Epithelial cell of prostate (primary cell): Measurements from ENCODE around the gene ZCCHC14.
"Not testable (repeated sequence)": the region's sequence is repeated elsewhere in the genome, so short reads cannot be mapped to it uniquely, and the experiment has no call there.

Source experiments
- DNase-seq: peaks from one replicate; pipeline ENCODE4 v3.0.0-alpha.2; 2011; ENCODE audit warnings: low read depth, low spot score
- H3K27ac ChIP-seq: fragments of 450-650 bp; 2 replicates; pipeline ENCODE4 v1.5.1; 2017; ENCODE audit warnings: mild to moderate bottlenecking

Gene ZCCHC14

GRCh38 chr16:87484487-87485331, 8.1 kb downstream of the ZCCHC14 start:
- H3K27ac ChIP-seq = no peak overlapping the region
- DNase-seq = no peak

- no peak for DNase-seq
- no peak overlapping the region for H3K27ac ChIP-seq
Observed at GRCh38 chr16:87483481-87483880, 9.3 kb downstream of the ZCCHC14 start.

- H3K27ac ChIP-seq, DNase-seq: not testable (repeated sequence)
Observed at GRCh38 chr16:87482670-87483069, 10.2 kb downstream of the ZCCHC14 start.

- DNase-seq = no peak
- H3K27ac ChIP-seq = no peak overlapping the region
Observed at GRCh38 chr16:87482266-87482665, 10.6 kb downstream of the ZCCHC14 start.

DNA sequence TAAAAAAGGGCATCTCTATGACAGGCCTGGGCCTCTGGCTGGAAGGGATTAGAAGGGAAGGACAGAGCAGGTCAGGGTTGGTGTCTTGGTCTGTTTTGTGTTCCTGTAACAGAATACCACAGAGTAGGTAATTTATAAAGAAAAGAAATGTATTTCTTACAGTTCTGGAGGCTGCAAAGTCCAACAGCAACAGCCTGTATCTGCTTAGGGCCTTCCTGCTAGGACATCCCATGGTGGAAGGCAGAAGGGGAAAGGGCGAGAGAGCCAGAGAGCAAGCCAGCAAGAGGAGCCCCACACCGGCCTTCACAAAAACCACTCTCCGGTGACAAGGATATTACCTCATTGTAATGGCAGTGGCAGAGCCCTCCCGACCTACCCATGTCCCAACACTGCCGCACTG, 11.1 kb downstream of the ZCCHC14 start:
- DNase-seq, H3K27ac ChIP-seq: not testable (repeated sequence)

- DNase-seq, H3K27ac ChIP-seq: not testable (repeated sequence)
Observed at GRCh38 chr16:87477209-87477981, 15.4 kb downstream of the ZCCHC14 start.

DNA sequence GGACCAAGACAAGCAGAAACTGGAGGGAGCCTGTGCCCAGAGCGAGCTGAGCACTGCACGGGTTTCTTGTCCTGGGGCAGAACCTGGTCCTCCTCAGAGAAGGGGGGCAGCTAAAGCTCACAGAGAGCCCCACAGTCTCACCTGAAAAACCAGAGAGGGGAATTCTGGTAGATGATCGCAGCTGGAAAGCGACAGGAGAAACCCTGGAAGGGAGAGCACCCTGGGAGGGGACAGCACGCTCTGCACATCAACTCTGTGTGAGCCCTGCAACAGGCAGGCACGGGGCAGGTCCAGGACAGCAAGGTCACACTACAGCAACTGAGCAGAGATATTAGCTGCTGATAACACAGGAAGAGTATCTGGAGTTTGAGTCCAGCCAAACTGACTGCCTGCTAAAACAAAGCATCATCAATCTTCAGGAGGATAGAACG, 18.2 kb downstream of the ZCCHC14 start:
- H3K27ac ChIP-seq = no peak overlapping the region
- DNase-seq = no peak

GRCh38 chr16:87474017-87474416, 18.8 kb downstream of the ZCCHC14 start:
- no peak overlapping the region for H3K27ac ChIP-seq
- DNase-seq = no peak

GRCh38 chr16:87472935-87473334, 19.9 kb downstream of the ZCCHC14 start:
- H3K27ac ChIP-seq = no peak overlapping the region
- no peak for DNase-seq

GRCh38 chr16:87472142-87472778, 20.6 kb downstream of the ZCCHC14 start:
- H3K27ac ChIP-seq = no peak overlapping the region
- no peak for DNase-seq

GRCh38 chr16:87471278-87472141, 21.3 kb downstream of the ZCCHC14 start:
- H3K27ac ChIP-seq = no peak overlapping the region

DNA sequence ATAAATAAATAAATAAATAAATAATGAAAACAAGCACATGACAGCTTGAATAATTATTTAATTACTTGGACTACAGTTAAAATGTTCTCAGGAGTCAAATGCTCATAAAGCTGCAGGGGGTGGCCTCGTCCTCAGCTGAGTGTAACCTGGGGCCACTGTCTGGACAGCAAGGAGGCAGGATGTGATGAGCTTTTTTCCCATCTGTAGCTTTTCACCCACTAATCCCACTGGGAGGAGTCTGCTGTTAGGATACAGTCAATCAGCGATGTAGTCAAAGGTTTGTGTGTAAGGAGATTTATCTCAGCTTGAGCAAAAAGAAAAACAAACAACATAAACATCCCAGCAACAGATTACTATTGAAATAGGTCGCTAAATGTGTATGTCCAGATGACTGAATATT, 22.5 kb downstream of the ZCCHC14 start:
- DNase-seq = no peak
- H3K27ac ChIP-seq = no peak overlapping the region

More at GRCh38 chr16:87471278-87472141, 21.3 kb downstream of the ZCCHC14 start:
- no peak for DNase-seq

- DNase-seq = no peak
- H3K27ac ChIP-seq = no peak overlapping the region
Observed at GRCh38 chr16:87469169-87469568, 23.7 kb downstream of the ZCCHC14 start.

DNA sequence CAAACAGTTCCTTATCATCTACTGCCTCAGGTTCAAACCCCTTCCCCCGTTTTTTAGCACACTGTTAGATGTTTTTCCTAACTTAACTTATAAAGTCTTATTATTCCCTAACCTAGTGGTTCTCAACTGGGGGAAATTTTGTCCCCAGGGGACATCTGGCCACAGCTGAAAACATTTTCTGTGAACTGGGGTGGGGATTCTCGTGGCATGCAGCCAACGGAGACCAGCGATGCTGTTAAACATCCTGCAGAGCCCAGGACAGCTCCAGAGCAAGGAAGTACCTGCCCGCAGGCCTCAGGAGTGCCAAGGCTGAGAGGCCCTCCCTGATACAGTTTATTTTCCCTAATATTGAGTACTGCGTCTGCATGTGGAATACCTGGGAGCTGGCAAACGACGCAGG, 24.3 kb downstream of the ZCCHC14 start:
- no peak overlapping the region for H3K27ac ChIP-seq
- no peak for DNase-seq

DNA sequence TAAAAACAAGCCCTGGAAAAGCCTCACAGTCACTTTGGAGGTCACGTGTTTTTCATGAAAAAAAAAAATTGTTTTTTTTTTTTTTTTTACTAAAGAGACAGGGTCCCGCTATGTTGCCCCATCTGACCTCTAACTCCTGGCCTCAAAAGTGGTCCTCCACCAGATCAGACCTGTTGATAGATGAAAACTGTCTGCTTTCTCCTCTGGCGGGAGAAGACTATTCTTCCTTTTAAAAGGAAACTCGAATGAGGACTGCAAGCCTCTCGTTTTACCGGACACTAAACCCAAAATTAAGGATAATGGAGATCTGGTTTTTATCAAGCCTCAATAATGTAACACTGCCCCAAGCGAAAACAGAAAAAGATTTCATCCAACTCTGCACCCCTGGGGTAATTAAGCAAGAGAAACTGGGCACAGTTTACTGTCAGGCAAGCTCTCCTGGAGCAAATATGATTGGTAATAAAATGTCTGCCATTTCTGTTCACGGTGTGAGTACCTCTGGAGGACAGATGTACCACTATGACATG, 25.8 kb downstream of the ZCCHC14 start:
- DNase-seq = no peak
- H3K27ac ChIP-seq = no peak overlapping the region

- H3K27ac ChIP-seq = no peak overlapping the region
- DNase-seq = no peak
Observed at GRCh38 chr16:87465879-87466278, 26.9 kb downstream of the ZCCHC14 start.

GRCh38 chr16:87465306-87465705, 27.5 kb downstream of the ZCCHC14 start:
- H3K27ac ChIP-seq = peak overlapping the region; percentile 21

DNA sequence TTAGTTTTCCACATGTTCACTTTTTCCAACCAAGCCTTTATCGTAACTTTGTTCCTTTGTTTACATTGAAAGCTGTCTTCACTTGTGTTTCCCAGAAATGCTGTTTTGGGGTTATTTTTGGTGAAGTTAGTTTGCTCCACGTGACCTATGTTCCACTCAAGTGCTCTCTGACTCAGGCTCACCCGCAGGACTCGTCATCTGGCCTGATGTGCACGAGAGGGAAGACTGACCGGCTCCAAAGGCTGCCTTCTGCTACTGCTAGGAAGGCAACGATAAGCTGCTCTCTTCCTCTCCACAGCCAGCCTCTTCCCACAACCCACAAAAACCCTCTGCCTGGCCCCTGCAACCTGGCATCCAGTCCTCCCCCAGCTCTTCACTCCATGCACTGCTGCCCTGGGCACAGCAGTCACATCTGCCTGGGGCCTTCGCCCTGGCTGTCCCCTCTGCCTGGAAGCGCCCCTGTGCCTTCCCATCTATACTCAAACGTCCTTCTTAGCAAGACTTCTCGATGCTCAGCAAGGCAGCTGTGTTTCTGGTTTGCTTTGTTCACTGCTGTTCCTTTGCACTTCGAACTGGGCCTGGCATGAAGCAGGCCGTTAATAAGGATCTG, 28.0 kb downstream of the ZCCHC14 start:
- H3K27ac ChIP-seq = peak overlapping the region; percentile 21
- no peak for DNase-seq

More at GRCh38 chr16:87465306-87465705, 27.5 kb downstream of the ZCCHC14 start:
- DNase-seq = no peak
